ENCODE data around the gene MALSU1.

Gene MALSU1

GRCh38 chr7:23298885-23299769, at the start of gene MALSU1:
Gene MALSU1, plus strand, starts transcription at chr7:23299339. Its CDS starts 14 bp downstream, at chr7:23299353.
- DNase-seq = peak; percentile 96

GRCh38 chr7:23249486-23249885, 49.7 kb upstream of the MALSU1 start:
- no peak for DNase-seq

GRCh38 chr7:23254051-23254681, 45.0 kb upstream of the MALSU1 start:
- DNase-seq = no peak

- DNase-seq = no peak
Measured at GRCh38 chr7:23256731-23257130, 42.4 kb upstream of the MALSU1 start.

GRCh38 chr7:23260371-23260770, 38.8 kb upstream of the MALSU1 start:
- no peak for DNase-seq

GRCh38 chr7:23261843-23262452, 37.2 kb upstream of the MALSU1 start:
- peak; percentile 56 for DNase-seq

GRCh38 chr7:23264916-23265458, 34.2 kb upstream of the MALSU1 start:
- DNase-seq = no peak

GRCh38 chr7:23266918-23267317, 32.2 kb upstream of the MALSU1 start:
- no peak for DNase-seq

GRCh38 chr7:23267357-23267756, 31.8 kb upstream of the MALSU1 start:
- no peak for DNase-seq

GRCh38 chr7:23268167-23268566, 31.0 kb upstream of the MALSU1 start:
- no peak for DNase-seq

GRCh38 chr7:23268746-23269145, 30.4 kb upstream of the MALSU1 start:
- no peak for DNase-seq

- DNase-seq = no peak
Measured at GRCh38 chr7:23272275-23272674, 26.9 kb upstream of the MALSU1 start.

- peak; percentile 94 for DNase-seq
Measured at GRCh38 chr7:23273141-23273599, 26.0 kb upstream of the MALSU1 start.

GRCh38 chr7:23275912-23276311, 23.2 kb upstream of the MALSU1 start:
- no peak for DNase-seq

- DNase-seq = no peak
Measured at GRCh38 chr7:23276376-23276775, 22.8 kb upstream of the MALSU1 start.

GRCh38 chr7:23276947-23277346, 22.2 kb upstream of the MALSU1 start:
- no peak for DNase-seq

- no peak for DNase-seq
Measured at GRCh38 chr7:23277359-23277989, 21.7 kb upstream of the MALSU1 start.

GRCh38 chr7:23279819-23280525, 19.2 kb upstream of the MALSU1 start:
- DNase-seq = no peak

GRCh38 chr7:23283086-23283485, 16.1 kb upstream of the MALSU1 start:
- no peak for DNase-seq

- DNase-seq = no peak
Measured at GRCh38 chr7:23284871-23285270, 14.3 kb upstream of the MALSU1 start.

- no peak for DNase-seq
Measured at GRCh38 chr7:23285657-23286646, 13.2 kb upstream of the MALSU1 start.
